Measurements from ENCODE around the gene TSPYL1.

TSPYL1 gene

DNA sequence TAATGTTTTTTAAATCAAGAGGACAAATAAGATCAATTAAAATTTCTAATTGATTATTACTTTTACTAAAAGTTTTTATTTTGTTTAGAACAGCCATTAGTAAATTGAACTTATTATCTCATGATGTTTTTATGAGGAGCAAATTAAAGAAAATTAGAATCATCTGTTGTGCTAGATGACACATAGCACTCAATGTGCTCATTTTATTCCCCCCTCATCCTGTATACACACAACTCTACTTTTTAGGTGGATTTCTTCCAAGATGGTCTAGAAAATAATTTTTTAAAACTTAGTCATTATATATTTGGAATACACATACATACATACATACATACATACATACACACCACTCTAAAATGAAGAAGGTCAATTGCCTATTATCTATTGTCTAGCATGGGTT lies 29.3 kb upstream of the TSPYL1 start:
- no peak overlapping the region for H3K4me3 ChIP-seq (ENCODE audit: low read depth, low read length)
- TF ChIP-seq CTCF (IDR thresholded peaks at IDR 0.05; ENCODE audit: low read depth, low read length) = no peak

DNA sequence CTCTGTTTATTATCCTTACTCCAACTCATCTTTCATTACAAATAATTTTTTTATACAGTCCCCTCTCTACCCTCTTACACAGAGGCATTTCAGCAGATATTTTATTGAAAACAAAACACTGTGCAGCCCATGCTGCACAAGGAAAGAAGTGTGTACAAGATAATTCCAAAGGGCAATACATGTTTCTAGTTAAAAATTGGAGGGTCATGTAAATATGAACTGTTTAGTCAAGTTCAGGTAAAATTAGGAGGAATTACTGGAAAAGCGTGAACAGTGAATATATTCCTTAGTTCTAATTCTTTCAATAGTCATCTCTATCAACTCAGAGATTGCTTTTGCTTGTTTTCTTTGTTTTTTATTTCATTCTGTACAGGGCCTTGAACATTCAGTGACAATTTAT lies 27.9 kb upstream of the TSPYL1 start:
- no peak overlapping the region for H3K4me3 ChIP-seq (ENCODE audit: low read depth, low read length)
- no peak for TF ChIP-seq CTCF (IDR thresholded peaks at IDR 0.05; ENCODE audit: low read depth, low read length)

GRCh38 chr6:116307001-116307400 lies 27.3 kb upstream of the TSPYL1 start:
- no peak for TF ChIP-seq CTCF (IDR thresholded peaks at IDR 0.05; ENCODE audit: low read depth, low read length)
- H3K4me3 ChIP-seq (ENCODE audit: low read depth, low read length) = no peak overlapping the region

- no peak overlapping the region for H3K4me3 ChIP-seq (ENCODE audit: low read depth, low read length)
- TF ChIP-seq CTCF (IDR thresholded peaks at IDR 0.05; ENCODE audit: low read depth, low read length) = no peak
These were observed 24.9 kb upstream of the TSPYL1 start for GRCh38 chr6:116304538-116305097.

DNA sequence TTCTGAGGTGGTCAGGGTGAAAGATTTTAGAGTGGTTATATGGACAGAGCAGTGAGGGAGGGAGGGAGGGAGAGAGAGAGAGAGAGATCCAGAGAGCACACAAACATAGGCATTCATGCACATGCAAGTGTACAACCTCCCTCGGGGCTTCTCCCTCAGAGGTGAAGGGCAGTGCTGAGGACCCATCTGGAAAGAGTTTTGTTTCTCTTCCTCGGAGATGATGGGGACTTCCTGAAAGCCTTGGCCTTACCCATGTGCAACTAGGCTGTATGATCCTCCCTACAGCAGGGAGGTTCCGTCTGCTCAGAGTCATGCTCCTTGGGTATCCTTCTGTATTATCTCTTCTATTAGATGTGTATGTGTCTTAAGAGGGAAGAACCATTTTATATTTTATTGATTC lies 21.4 kb upstream of the TSPYL1 start:
- no peak overlapping the region for H3K4me3 ChIP-seq (ENCODE audit: low read depth, low read length)
- TF ChIP-seq CTCF (IDR thresholded peaks at IDR 0.05; ENCODE audit: low read depth, low read length) = no peak

DNA sequence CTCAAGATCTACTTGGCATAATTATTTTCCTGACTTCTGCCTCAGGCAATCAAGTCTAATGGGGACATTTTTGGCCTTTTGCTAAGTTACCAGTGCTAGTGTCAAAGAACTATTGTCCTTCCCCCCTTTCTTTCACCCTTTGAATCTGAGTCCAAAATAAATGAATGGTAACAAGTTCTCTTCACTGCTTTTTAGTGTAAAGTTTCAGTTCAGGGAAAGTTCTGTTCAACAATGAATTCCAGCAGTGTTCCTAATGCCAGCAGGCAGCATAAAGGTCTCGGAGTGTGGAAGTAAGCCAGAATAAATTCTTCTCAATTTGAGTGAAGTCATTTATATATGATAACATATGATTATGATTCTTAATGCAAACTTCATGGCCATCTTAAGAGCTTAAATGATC lies 20.8 kb upstream of the TSPYL1 start:
- TF ChIP-seq CTCF (IDR thresholded peaks at IDR 0.05; ENCODE audit: low read depth, low read length) = no peak
- H3K4me3 ChIP-seq (ENCODE audit: low read depth, low read length) = no peak overlapping the region

- no peak for TF ChIP-seq CTCF (IDR thresholded peaks at IDR 0.05; ENCODE audit: low read depth, low read length)
These were observed 19.2 kb upstream of the TSPYL1 start for GRCh38 chr6:116298973-116299372.

More at GRCh38 chr6:116298973-116299372, 19.2 kb upstream of the TSPYL1 start:
- H3K4me3 ChIP-seq (ENCODE audit: low read depth, low read length) = no peak overlapping the region

All from WI38 (cell line).